PC-3 (cell line): Measurements from ENCODE around the gene HOOK1. TPM values are rescaled to one million over a fixed set of nuclear protein-coding genes. Genes with fewer than 3 reads are reported as not detected.

Experiments used
- ATAC-seq: fragments of 200-7000 bp; cut with Tn5 transposase; 2 replicates; pipeline ENCODE4 v1.9.1; 2020; ENCODE audit warnings: mild to moderate bottlenecking, moderate library complexity
- BruUV-seq: library from RNA; stranded (reverse); fragments of 400-500 nt; replicated peaks from 2 replicates; lab custom pipeline; 2021; lab: Mats Ljungman, UMichigan
- CTCF ChIA-PET: fragments of 300-600 bp; sonication (Branson Sonifier 250); formaldehyde crosslinking; loops from one replicate; lab custom pipeline; 2022; ENCODE audit warnings: antibody characterized with exemption; lab: Charles Lee
- POLR2A ChIA-PET: fragments of 300-600 bp; sonication (Branson Sonifier 250); formaldehyde crosslinking; loops from one replicate; lab custom pipeline; 2022; ENCODE audit warnings: antibody characterized with exemption; ENCODE audit not compliant: unreplicated experiment; lab: Charles Lee
- DNase-seq: peaks from one replicate; pipeline ENCODE4 v3.0.0-alpha.2; 2015
- H2AFZ ChIP-seq: fragments of 300-600 bp; sonication (generic); 2 replicates; pipeline ENCODE4 v1.6.0; 2016; ENCODE audit warnings: antibody characterized with exemption, low read length
- H3F3A ChIP-seq: fragments of 300-600 bp; sonication (generic); one replicate; pipeline ENCODE4 v1.6.0; 2017; ENCODE audit warnings: antibody characterized with exemption, low read length, control low read depth, mild to moderate bottlenecking; ENCODE audit not compliant: unreplicated experiment
- H3K27ac ChIP-seq: fragments of 300-600 bp; sonication (generic); 2 replicates; pipeline ENCODE4 v1.5.1; 2016; ENCODE audit warnings: mild to moderate bottlenecking, low read length
- H3K27me3 ChIP-seq: fragments of 300-600 bp; sonication (generic); 2 replicates; pipeline ENCODE4 v1.6.1; 2016; ENCODE audit warnings: low read length, mixed read lengths
- H3K36me3 ChIP-seq: fragments of 300-600 bp; sonication (generic); 2 replicates; pipeline ENCODE4 v1.6.1; 2016; ENCODE audit warnings: low read depth, mixed run types, low read length, mixed read lengths
- H3K4me1 ChIP-seq: fragments of 300-600 bp; sonication (generic); 2 replicates; pipeline ENCODE4 v1.5.1; 2016; ENCODE audit warnings: low read length; ENCODE audit not compliant: insufficient read depth
- H3K4me2 ChIP-seq: fragments of 300-600 bp; sonication (generic); 2 replicates; pipeline ENCODE4 v1.6.0; 2016; ENCODE audit warnings: low read length
- H3K4me3 ChIP-seq: fragments of 300-600 bp; sonication (generic); 2 replicates; pipeline ENCODE4 v1.5.1; 2016; ENCODE audit warnings: mild to moderate bottlenecking, low read length, mixed read lengths
- H3K79me2 ChIP-seq: fragments of 300-600 bp; sonication (generic); 2 replicates; pipeline ENCODE4 v1.6.1; 2017; ENCODE audit warnings: low read length, mixed read lengths
- H3K9ac ChIP-seq: fragments of 300-600 bp; sonication (generic); 2 replicates; pipeline ENCODE4 v1.6.0; 2016; ENCODE audit warnings: mild to moderate bottlenecking, low read length
- H3K9me2 ChIP-seq: fragments of 300-600 bp; sonication (generic); replicated peaks from 2 replicates; pipeline ENCODE4 v1.6.1; 2016; ENCODE audit warnings: mixed run types, low read length, mixed read lengths
- H3K9me3 ChIP-seq: fragments of 300-600 bp; sonication (generic); 2 replicates; pipeline ENCODE4 v1.6.1; 2016; ENCODE audit warnings: low read length, mixed read lengths
- H4K20me1 ChIP-seq: fragments of 300-600 bp; sonication (generic); 2 replicates; pipeline ENCODE4 v1.6.1; 2016; ENCODE audit warnings: low read length, mixed read lengths
- CTCF ChIP-seq: fragments of 300-600 bp; sonication (generic); conservative IDR thresholded peaks from 2 replicates; pipeline ENCODE4 v1.5.1; 2017; ENCODE audit warnings: antibody characterized with exemption, low read depth, mild to moderate bottlenecking, low read length
- EZH2 ChIP-seq: fragments of 300-600 bp; sonication (generic); IDR thresholded peaks from one replicate; pipeline ENCODE4 v1.6.1; 2017; ENCODE audit warnings: antibody characterized with exemption, mild to moderate bottlenecking, low read length; ENCODE audit not compliant: unreplicated experiment
- EZH2phosphoT487 ChIP-seq: fragments of 300-600 bp; sonication (generic); IDR thresholded peaks from 2 replicates; pipeline ENCODE4 v1.6.1; 2018; ENCODE audit warnings: mild to moderate bottlenecking, antibody characterized with exemption, low read length, borderline replicate concordance
- intact Hi-C: fragments of 100-400 bp; cut with micrococcal nuclease; formaldehyde crosslinking; loops from 2 replicates; pipeline ENCODE4 v1.9.0; 2023
- total RNA-seq: library from RNA; depleted of rRNA; stranded (reverse); fragments of >200 nt; gene quantifications from 2 replicates; pipeline ENCODE4 v1.2.3, GENCODE V29; 2014

HOOK1 gene
- total RNA-seq, 1 experiment from 2014 or later = 5.0 TPM

GRCh38 chr1:59892841-59893811 lies 78.4 kb downstream of the HOOK1 start:
- H3K4me1 ChIP-seq = 0 out of 2 replicates have a peak, but pooled peaks cover 6% of the 10 kb centered on the region
- intact Hi-C loops = no loop called here
- POLR2A ChIA-PET = no interaction called here
- CTCF ChIA-PET = interaction anchor here (0.7 kb wide), 1 partner anchor 26 kb away, joined by 3 read pairs; no protein-coding TSS in a partner anchor
- no peaks in the 10 kb centered on the region for H3F3A ChIP-seq
- no peaks in the 10 kb centered on the region for H4K20me1 ChIP-seq
- H3K27me3 ChIP-seq = peaks cover under 1% of the 10 kb centered on the region; the same call in 1 of the 2 replicates
- H3K4me3 ChIP-seq = no peak overlapping the region
- H3K9ac ChIP-seq = no peak overlapping the region
- DNase-seq (peak; percentile 22), ATAC-seq (peak; percentile 40; the same call in 1 of the 2 replicates)
- no TSS peak for BruUV-seq
- no peak overlapping the region for H3K4me2 ChIP-seq
- H2AFZ ChIP-seq = no peak overlapping the region
- TF ChIP-seq EZH2 = no peak
- TF ChIP-seq CTCF = no peak
- TF ChIP-seq EZH2phosphoT487 = no peak
- H3K9me3 ChIP-seq = no peaks in the 10 kb centered on the region
- H3K27ac ChIP-seq = no peak overlapping the region
- H3K9me2 ChIP-seq = no peaks in the 10 kb centered on the region
- H3K36me3 ChIP-seq = no peaks in the 10 kb centered on the region
- no peaks in the 10 kb centered on the region for H3K79me2 ChIP-seq

DNA sequence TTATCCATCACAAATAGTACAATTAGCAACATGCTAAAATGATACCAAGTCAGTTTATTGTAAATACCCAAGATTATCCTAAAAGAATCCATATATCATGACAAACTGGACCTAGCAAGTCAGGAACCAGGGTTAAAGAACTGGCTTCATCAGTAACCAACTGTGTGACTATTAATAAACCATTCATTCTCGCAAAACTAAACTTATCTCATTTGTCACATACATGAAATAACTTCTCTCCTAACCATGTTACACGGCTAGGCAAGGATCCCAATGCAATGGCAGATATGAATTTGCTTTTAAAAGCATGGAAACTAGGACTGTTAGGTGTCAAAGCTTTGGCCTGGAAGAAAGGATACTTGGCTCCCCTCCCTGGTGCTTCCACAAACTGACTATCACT lies 82.4 kb downstream of the HOOK1 start:
- H3K9me3 ChIP-seq = no peaks in the 10 kb centered on the region
- ChIA-PET POLR2A (no interaction called here), CTCF (no interaction called here)
- H3K9me2 ChIP-seq = no peaks in the 10 kb centered on the region
- DNase-seq (no peak), ATAC-seq (no peak)
- no peak overlapping the region for H2AFZ ChIP-seq
- intact Hi-C loops = no loop called here
- no peak overlapping the region for H3K4me3 ChIP-seq
- no peak for TF ChIP-seq EZH2phosphoT487
- TF ChIP-seq CTCF = no peak
- no peak for TF ChIP-seq EZH2
- H3K27ac ChIP-seq = no peak overlapping the region
- H3K9ac ChIP-seq = no peak overlapping the region
- no peak overlapping the region for H3K4me2 ChIP-seq
- H3K4me1 ChIP-seq = 0 out of 2 replicates have a peak, but pooled peaks cover 6% of the 10 kb centered on the region
- no peaks in the 10 kb centered on the region for H3F3A ChIP-seq
- H3K36me3 ChIP-seq = no peaks in the 10 kb centered on the region
- BruUV-seq = no TSS peak
- no peaks in the 10 kb centered on the region for H3K79me2 ChIP-seq
- no peaks in the 10 kb centered on the region; the same call in 1 of the 2 replicates for H3K27me3 ChIP-seq
- no peaks in the 10 kb centered on the region for H4K20me1 ChIP-seq
